Liver (tissue), 9 donors: Measurements from ENCODE around the gene ZC3H12C. TPM values are rescaled to one million over a fixed set of nuclear protein-coding genes. Genes with fewer than 3 reads are reported as not detected.

Source experiments
- DNase-seq: peaks from one replicate; pipeline ENCODE4 v3.0.0-alpha.2; 2017; ENCODE audit warnings: low spot score
- H3K27ac ChIP-seq, 2 donors: one replicate each; pipeline ENCODE4 v1.7.0; 2013; ENCODE audit warnings: inconsistent platforms in 2 of 2, low read length in 2 of 2, control low read depth in 1 of 2, low read depth in 1 of 2, mild to moderate bottlenecking in 1 of 2
- H3K27me3 ChIP-seq, 4 donors: one replicate each; pipeline versions ENCODE4 v1.6.1 to v1.7.0; 2013; ENCODE audit warnings: low read length in 3 of 4, inconsistent platforms in 1 of 4, mild to moderate bottlenecking in 1 of 4, moderate library complexity in 1 of 4; ENCODE audit not compliant: control insufficient read depth in 4 of 4, insufficient read depth in 4 of 4
- H3K36me3 ChIP-seq, 4 donors: one replicate each; pipeline versions ENCODE4 v1.6.1 to v1.7.0; 2013; ENCODE audit warnings: low read length in 3 of 4, mild to moderate bottlenecking in 3 of 4, low read depth in 1 of 4, moderate library complexity in 1 of 4; ENCODE audit not compliant: control insufficient read depth in 4 of 4, insufficient read depth in 3 of 4
- H3K4me1 ChIP-seq, 4 donors: one replicate each; pipeline versions ENCODE4 v1.6.1 to v1.7.0; 2013; ENCODE audit warnings: low read length in 3 of 4, mild to moderate bottlenecking in 3 of 4, moderate library complexity in 1 of 4; ENCODE audit not compliant: control insufficient read depth in 4 of 4, insufficient read depth in 4 of 4
- H3K4me3 ChIP-seq, 3 donors: one replicate each; pipeline versions ENCODE4 v1.6.1 to v1.7.0; 2013; ENCODE audit warnings: low read length in 3 of 3, control low read depth in 1 of 3, low read depth in 1 of 3, mild to moderate bottlenecking in 1 of 3
- H3K9ac ChIP-seq, 2 donors: one replicate each; pipeline ENCODE4 v1.7.0; 2013; ENCODE audit warnings: low read length in 2 of 2, mild to moderate bottlenecking in 2 of 2, moderate library complexity in 2 of 2, control low read depth in 1 of 2, low read depth in 1 of 2
- H3K9me3 ChIP-seq, 4 donors: one replicate each; pipeline versions ENCODE4 v1.6.1 to v1.7.0; 2013; ENCODE audit warnings: low read length in 3 of 4; ENCODE audit not compliant: control insufficient read depth in 4 of 4
- ATF3 ChIP-seq: IDR thresholded peaks from 2 replicates; pipeline ENCODE4 v1.6.1; 2016; ENCODE audit warnings: antibody characterized with exemption
- CTCF ChIP-seq: fragments of 150-350 bp; IDR thresholded peaks from 2 replicates; pipeline ENCODE4 v1.5.1; 2017; ENCODE audit warnings: improper control_type of control experiment, low read depth, low read length; ENCODE audit not compliant: missing input control
- EGR1 ChIP-seq, 2 donors: IDR thresholded peaks; 2 replicates each; pipeline ENCODE4 v1.6.1; 2016 to 2018; ENCODE audit warnings: antibody characterized with exemption in 2 of 2, low read depth in 2 of 2
- FOXA1 ChIP-seq: IDR thresholded peaks from 2 replicates; pipeline ENCODE4 v1.6.1; 2016; ENCODE audit warnings: antibody characterized with exemption
- FOXA2 ChIP-seq: IDR thresholded peaks from 2 replicates; pipeline ENCODE4 v1.6.1; 2016; ENCODE audit warnings: antibody characterized with exemption
- GABPA ChIP-seq, 2 donors: IDR thresholded peaks in 1 of 2; conservative IDR thresholded peaks in 1 of 2; 2 replicates each; pipeline ENCODE4 v1.6.1; 2016; ENCODE audit warnings: antibody characterized with exemption in 2 of 2, mild to moderate bottlenecking in 1 of 2, moderate library complexity in 1 of 2
- HNF4A ChIP-seq, 2 donors: conservative IDR thresholded peaks; 2 replicates each; pipeline ENCODE4 v1.6.1; 2016; ENCODE audit warnings: antibody characterized with exemption in 2 of 2, mild to moderate bottlenecking in 2 of 2
- HNF4G ChIP-seq: IDR thresholded peaks from 2 replicates; pipeline ENCODE4 v1.6.1; 2016; ENCODE audit warnings: antibody characterized with exemption
- JUND ChIP-seq, 2 donors: IDR thresholded peaks; 2 replicates each; pipeline ENCODE4 v1.6.1; 2016; ENCODE audit warnings: antibody characterized with exemption in 2 of 2
- MAX ChIP-seq: IDR thresholded peaks from 2 replicates; pipeline ENCODE4 v1.6.1; 2016; ENCODE audit warnings: antibody characterized with exemption
- NR2F2 ChIP-seq: IDR thresholded peaks from 2 replicates; pipeline ENCODE4 v1.6.1; 2016; ENCODE audit warnings: antibody characterized with exemption
- RAD21 ChIP-seq, 2 donors: IDR thresholded peaks; 2 replicates each; pipeline ENCODE4 v1.6.1; 2016; ENCODE audit warnings: antibody characterized with exemption in 2 of 2, mild to moderate bottlenecking in 2 of 2
- REST ChIP-seq: IDR thresholded peaks from 2 replicates; pipeline ENCODE4 v1.6.1; 2016; ENCODE audit warnings: antibody characterized with exemption, mild to moderate bottlenecking
- RXRA ChIP-seq, 2 donors: IDR thresholded peaks; 2 replicates each; pipeline ENCODE4 v1.6.1; 2017 to 2018; ENCODE audit warnings: antibody characterized with exemption in 2 of 2, mild to moderate bottlenecking in 1 of 2
- SP1 ChIP-seq: IDR thresholded peaks from 2 replicates; pipeline ENCODE4 v1.6.1; 2018; ENCODE audit warnings: antibody characterized with exemption, mild to moderate bottlenecking
- TAF1 ChIP-seq: conservative IDR thresholded peaks from 2 replicates; pipeline ENCODE4 v1.6.1; 2016; ENCODE audit warnings: antibody characterized with exemption, mild to moderate bottlenecking
- YY1 ChIP-seq: IDR thresholded peaks from 2 replicates; pipeline ENCODE4 v1.6.1; 2016; ENCODE audit warnings: antibody characterized with exemption, mild to moderate bottlenecking
- ZBTB33 ChIP-seq: IDR thresholded peaks from 2 replicates; pipeline ENCODE4 v1.6.1; 2016; ENCODE audit warnings: antibody characterized with exemption
- WGBS: extraction: QIAGEN DNeasy Blood & Tissue Kit; methylation state at CpG from one replicate; pipeline ENCODE4 v1.1.7; 2013; 5-methylcytosine and 5-hydroxymethylcytosine counted together
- polyA plus RNA-seq, 2 donors: library from polyadenylated mRNA; stranded (reverse) in 1 of 2; unstranded in 1 of 2; fragments of 200-250 nt in 1 of 2; fragments of >200 nt in 1 of 2; fragmentation: Nextera tagmentation in 1 of 2; extraction: Ambion mirVana in 1 of 2; gene quantifications; one replicate each; pipeline versions ENCODE4 v1.2.1 to v1.2.3, GENCODE V29; 2013 to 2015
- total RNA-seq, 2 donors: library from RNA; depleted of rRNA; stranded (reverse); fragments of >200 nt; gene quantifications; one replicate each; pipeline ENCODE4 v1.2.3, GENCODE V29; 2014
- donor health status: healthy.
- donor health status: healthy.
- donor health status: healthy.
- donor health status: healthy.
- donor health status: healthy.

The ZC3H12C gene
- total and polyA plus RNA-seq, 4 donors, result 0.92 to 9.6 (median 2.3) TPM

GRCh38 chr11:110148775-110149744 is 55.9 kb downstream of the ZC3H12C start:
- no peak overlapping the region for H3K4me3 ChIP-seq
- H3K36me3 ChIP-seq, result peaks cover 0 to 3% (median 0%) of the 10 kb centered on the region in 4 donors
- H3K4me1 ChIP-seq, result peaks cover 0 to 3% (median 0%) of the 10 kb centered on the region in 4 donors
- no peak overlapping the region for H3K27ac ChIP-seq
- no peaks in the 10 kb centered on the region for H3K27me3 ChIP-seq
- DNase-seq, result no peak
- no peak for TF ChIP-seq RAD21 (IDR thresholded peaks at IDR 0.05)
- H3K9ac ChIP-seq, result no peak overlapping the region
- WGBS, result 77% methylated on average over 9 of the region's 9 CpGs
- no peaks in the 10 kb centered on the region for H3K9me3 ChIP-seq

GRCh38 chr11:110152199-110152598 is 59.0 kb downstream of the ZC3H12C start:
- H3K27me3 ChIP-seq, result no peaks in the 10 kb centered on the region
- H3K9ac ChIP-seq, result no peak overlapping the region
- H3K4me3 ChIP-seq, result no peak overlapping the region
- DNase-seq, result no peak
- 65% methylated on average over 1 of the region's 1 CpG for WGBS
- H3K4me1 ChIP-seq, result peaks cover 0 to 3% (median 0%) of the 10 kb centered on the region in 4 donors
- no peaks in the 10 kb centered on the region for H3K9me3 ChIP-seq
- H3K36me3 ChIP-seq, result peaks cover 0 to 2% (median 0%) of the 10 kb centered on the region in 4 donors
- TF ChIP-seq NR2F2 (no peak), REST (no peak), EGR1 (IDR thresholded peaks at IDR 0.05; ENCODE audit: low read depth in 2 of 2) (no peak), HNF4G (no peak), JUND (IDR thresholded peaks at IDR 0.05) (no peak), HNF4A (conservative IDR thresholded peaks at IDR 0.05) (no peak), RAD21 (IDR thresholded peaks at IDR 0.05) (no peak), ZBTB33 (no peak), GABPA (IDR thresholded peaks at IDR 0.05 in 1 of 2, conservative IDR thresholded peaks at IDR 0.05 in 1 of 2) (no peak), CTCF (no peak), ATF3 (no peak), SP1 (no peak), RXRA (IDR thresholded peaks at IDR 0.05) (no peak), MAX (no peak), FOXA2 (no peak), FOXA1 (no peak), TAF1 (no peak), YY1 (no peak)
- H3K27ac ChIP-seq, result no peak overlapping the region
